NCI-H82 treated with DMSO at 0.1 percent for 48 hours (cell line): ENCODE data around the gene HOXB8.

Experiments
- DNase-seq: peaks from one replicate; lab custom pipeline; 2025; ENCODE audit not compliant: unreplicated experiment; lab: John Stamatoyannopoulos, UW

Gene HOXB8

DNA sequence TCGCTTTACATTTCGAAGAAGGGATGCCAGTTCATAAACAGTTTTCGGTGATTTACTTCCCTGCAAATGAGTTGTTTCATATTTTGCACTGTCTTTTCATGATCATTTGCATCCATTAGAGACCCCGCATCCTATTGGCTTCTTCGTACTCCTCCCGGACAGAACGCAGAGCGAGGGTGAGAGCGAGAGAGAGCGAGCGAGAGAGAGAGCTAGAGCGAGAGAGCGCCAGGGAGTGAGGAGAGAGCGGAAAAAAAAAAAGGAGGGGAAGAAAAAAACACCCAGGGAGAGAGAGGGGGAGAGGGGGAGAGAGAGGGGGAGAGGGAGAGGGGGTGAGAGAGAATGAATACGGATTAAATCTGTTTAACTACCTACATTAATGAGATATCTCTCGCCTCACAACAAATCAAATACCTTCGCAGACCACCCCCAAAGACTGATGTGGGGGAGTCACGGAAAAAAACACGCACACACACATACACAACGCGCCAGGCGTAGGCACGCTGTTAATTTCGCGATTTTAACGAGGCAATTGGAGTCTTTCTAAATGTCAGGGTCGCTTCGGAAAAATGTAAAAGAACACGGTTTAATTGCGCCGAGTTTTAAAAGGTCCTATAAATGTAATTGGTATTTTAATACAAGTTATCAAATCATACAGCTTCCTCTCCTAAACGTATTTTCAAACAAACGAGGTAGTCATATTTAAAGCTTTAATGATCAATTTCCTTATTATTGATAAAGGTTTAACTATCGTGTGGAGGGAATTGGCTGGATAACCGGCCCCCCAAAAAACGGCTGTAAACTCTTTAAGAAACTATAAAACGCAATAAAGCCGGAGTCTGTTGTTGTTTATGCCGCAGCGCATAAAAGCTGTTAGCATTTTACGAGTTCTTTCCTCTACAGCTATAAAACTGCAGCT, at the start of gene HOXB8:
HOXB8 (minus strand) TSS at position 246 of the 916 bp plus-strand sequence. CDS start 588 bp downstream, outside the sequence.
- no peak for DNase-seq

GRCh38 chr17:48663134-48663924, 48.2 kb upstream of the HOXB8 start:
- no peak for DNase-seq

GRCh38 chr17:48655913-48656312, 40.8 kb upstream of the HOXB8 start:
- no peak for DNase-seq

GRCh38 chr17:48649741-48650140, 34.6 kb upstream of the HOXB8 start:
- no peak for DNase-seq

GRCh38 chr17:48647963-48648245, 32.8 kb upstream of the HOXB8 start:
- DNase-seq: no peak

GRCh38 chr17:48647103-48647962, 32.2 kb upstream of the HOXB8 start:
- DNase-seq: no peak

- no peak for DNase-seq
Measured at GRCh38 chr17:48646183-48647102, 31.4 kb upstream of the HOXB8 start.

- DNase-seq: no peak
Measured at GRCh38 chr17:48645639-48646182, 30.6 kb upstream of the HOXB8 start.

DNA sequence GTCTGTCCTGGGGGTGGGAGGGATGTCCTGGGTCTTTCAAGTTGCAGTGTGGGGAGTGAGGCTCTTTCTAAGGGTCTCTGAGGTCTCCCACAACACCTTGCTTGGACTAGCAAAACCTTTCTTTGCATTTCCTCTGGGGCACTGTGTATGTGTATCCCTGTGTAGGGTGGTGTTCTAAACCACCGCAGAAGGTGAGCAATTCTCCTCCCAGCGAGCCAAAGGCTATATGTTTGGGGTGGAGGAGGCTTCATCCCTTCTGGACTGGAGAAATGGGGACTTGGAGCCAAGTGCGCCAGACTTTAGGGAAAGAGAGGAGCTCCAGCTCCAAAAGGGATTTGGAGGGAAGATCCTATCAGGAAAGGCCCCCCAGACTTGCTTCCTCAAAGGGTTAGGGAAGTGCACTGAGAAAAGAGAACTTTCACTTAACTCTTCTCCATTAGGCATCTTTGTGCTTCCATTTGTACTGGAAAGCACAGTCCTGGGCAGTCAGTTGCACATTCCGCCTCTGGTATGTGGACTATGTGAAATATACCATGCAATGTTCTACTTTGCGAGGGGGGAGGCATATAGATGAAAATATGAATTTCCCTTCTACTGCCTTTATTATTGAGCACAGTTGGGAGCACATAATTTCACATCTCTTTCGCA, 29.9 kb upstream of the HOXB8 start:
- no peak for DNase-seq

- DNase-seq: no peak
Measured at GRCh38 chr17:48644159-48644558, 29.1 kb upstream of the HOXB8 start.

GRCh38 chr17:48643697-48644012, 28.6 kb upstream of the HOXB8 start:
- no peak for DNase-seq

DNA sequence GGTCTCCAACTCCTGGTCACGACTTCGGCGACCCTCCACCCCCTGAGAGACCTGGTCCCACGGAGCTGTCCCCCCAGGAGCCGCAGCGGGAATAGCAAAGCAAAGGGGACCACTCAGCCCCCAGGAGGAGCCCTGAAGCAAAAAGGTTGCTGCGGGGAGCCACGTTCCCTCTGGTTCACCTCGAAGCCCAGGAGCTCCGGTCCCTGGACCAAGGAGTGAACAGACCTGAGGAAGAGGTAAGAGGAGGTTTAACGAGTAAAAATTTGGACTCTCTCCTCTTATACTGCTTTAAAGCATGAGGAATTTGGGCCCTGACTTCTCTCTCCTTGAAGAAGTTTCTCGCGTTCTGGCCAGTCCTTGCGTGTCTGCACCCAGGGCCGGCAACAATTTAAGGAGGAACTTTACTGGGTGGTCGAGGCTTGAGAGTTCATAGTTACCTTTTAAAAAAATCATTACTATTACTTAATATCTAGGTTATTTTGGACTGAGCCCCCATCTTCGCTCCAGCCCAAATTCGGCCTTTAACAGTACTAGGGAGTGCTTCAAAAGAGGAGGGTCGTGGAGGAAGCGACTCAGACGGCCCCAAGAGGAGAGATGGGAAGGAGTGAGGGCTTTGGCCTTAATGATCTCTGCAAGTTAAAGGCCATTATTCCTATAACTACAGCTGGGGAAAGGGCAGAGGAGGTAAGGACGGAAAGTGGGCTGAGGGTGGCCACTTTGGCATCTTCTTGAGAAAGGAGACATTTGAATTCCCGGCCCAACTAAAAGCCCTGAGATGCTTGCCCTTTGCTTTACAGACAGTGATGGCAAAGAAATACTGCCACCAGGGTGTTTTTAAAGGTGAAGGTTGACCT, 28.0 kb upstream of the HOXB8 start:
- no peak for DNase-seq

DNA sequence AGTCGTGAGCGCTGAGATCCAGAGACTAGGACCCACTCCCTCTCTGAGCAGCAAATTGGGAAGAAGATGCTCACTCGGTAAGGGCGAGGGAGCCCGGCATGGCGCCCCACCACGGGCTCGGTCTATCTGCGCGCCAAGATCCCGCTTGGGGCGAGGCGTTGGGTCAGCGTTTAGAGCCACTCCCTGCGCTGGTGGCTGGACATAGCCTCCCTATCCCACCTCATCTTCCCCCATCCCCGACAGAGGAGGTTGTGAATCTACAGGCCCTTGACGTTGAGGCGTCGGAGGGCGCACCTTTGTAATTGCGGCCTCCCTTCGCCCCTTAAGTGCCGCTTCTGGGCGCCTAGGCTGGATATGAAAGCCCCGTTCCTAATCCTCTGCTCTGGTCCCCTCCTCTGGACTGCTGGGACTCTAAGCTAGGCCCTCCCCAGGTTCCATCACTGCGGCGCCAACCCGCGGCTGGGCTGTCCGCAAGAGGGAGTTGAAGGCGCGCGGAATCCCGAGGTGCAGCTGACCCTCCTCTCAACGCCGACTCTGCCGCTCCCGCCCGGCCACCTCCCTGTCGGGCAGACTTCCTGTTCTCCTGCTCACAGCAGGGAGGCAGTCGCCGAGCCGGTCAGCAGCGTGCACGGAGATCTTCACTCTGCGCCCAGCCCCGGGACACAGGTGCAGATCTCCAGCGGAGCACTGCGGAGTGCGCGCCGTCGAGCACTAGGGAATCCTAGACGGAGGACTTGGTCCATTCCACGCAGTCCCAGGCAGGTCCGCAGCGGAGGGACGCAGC, 27.2 kb upstream of the HOXB8 start:
- no peak for DNase-seq

GRCh38 chr17:48641541-48642058, 26.5 kb upstream of the HOXB8 start:
- no peak for DNase-seq

DNA sequence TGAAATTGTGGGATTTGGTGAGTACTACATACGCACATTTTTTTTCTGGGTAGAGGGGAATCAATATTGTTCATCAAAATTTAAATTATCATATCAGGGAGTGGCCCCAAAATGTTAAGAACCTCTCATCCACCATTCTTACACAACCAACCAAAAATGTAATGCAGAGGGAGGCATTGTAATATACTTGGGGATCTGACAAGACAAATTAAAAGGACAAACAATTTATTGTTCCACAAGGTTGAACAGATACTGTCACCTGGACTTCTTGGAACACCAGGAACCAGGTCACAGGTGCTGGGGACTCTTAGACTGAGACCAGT, 25.7 kb upstream of the HOXB8 start:
- no peak for DNase-seq

DNA sequence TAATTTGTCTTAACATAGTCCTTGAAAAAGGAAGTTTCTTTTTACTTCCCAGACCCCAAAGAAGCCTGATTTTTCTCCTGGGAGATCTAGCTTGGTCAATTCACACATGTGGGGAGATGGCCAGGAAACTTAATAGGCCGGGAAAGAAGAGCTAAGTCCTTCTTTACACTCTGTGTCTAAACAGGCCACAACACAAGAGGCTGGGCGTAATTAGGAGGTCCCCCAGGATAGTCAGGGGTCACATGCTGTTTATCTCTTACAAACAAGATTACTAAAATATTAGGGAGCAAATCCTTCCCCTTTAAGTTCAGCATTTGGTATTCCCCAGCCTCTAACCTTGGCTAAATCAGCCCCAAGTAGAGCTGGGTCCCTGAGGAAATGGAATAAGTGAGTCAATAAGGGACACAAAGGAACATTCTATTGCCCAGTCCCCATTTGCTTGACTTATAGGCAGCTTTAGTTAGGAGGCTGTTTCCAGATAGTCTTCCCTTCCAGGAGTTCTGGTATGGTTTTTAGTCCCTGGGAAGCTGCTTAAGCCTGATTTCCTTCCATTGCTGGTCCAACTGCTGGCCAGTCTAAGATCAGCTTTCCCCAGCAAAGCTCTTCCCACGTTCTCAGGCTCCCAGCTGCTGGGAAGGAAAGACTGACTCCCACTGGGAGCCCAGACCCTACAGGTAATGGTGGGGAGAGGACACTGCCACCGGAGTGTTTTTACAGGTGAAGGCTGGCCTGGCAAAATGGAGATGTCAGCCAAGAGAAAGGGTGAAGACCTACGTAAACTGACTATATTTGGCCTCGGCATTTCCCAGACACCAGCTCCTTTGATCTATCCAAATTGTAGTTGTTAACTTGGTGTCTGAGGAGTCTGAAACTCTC, 25.1 kb upstream of the HOXB8 start:
- no peak for DNase-seq

DNA sequence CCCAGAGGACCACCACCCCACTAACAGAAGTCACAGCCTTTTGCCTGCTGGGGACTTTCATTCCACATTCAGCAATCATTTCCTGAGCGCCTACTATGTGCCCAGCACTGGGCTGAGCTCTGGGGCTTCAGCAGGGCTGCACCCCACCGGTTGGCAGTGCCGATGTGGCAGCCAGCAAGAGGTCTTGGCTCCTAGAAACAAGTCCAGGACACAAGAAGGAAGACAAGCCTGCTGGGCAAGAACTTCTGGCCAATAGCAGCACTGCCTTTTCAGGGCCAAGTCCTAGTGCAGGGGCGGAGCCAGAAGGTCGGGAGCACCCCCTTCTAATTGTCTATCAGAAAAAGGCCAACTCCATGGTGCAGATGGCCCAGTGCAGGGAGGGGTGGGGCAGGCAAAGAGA, 24.0 kb upstream of the HOXB8 start:
- no peak for DNase-seq
